ENCODE data around the gene ELAPOR2. TPM values are rescaled to one million over a fixed set of nuclear protein-coding genes. Genes with fewer than 3 reads are reported as not detected.
"Not testable (repeated sequence)": the region's sequence is repeated elsewhere in the genome, so short reads cannot be mapped to it uniquely, and the experiment has no call there.

ELAPOR2 gene
- 10.6 TPM for polyA plus RNA-seq (2012; ENCODE audit: missing spikeins)

- DNase-seq (ENCODE audit: insufficient read length), result peak; percentile 70
- peak; percentile 71; the same call in 1 of the 2 replicates for TF ChIP-seq POLR2A (IDR thresholded peaks at IDR 0.05; ENCODE audit: low read depth, low read length)
- TF ChIP-seq TAF1 (IDR thresholded peaks at IDR 0.05; ENCODE audit: borderline replicate concordance, low read depth, low read length), result no peak
- FAIRE-seq, result peak; percentile 97
Observed at GRCh38 chr7:87059525-87060287, at the start of gene ELAPOR2. TSS of gene ELAPOR2 (minus strand) at chr7:87059654. CDS start at chr7:87059513, 141 bp downstream.

GRCh38 chr7:87107949-87108776 is 48.7 kb upstream of the ELAPOR2 start:
- no peak for DNase-seq (ENCODE audit: insufficient read length)
- no peak for TF ChIP-seq POLR2AphosphoS5 (IDR thresholded peaks at IDR 0.05; ENCODE audit: low read depth, low read length)
- no peak for TF ChIP-seq POLR2A (IDR thresholded peaks at IDR 0.05; ENCODE audit: low read depth, low read length)
- TF ChIP-seq TAF1 (IDR thresholded peaks at IDR 0.05; ENCODE audit: borderline replicate concordance, low read depth, low read length), result no peak
- no peak for FAIRE-seq

- no peak for FAIRE-seq
- DNase-seq (ENCODE audit: insufficient read length), result no peak
- TF ChIP-seq POLR2AphosphoS5 (IDR thresholded peaks at IDR 0.05; ENCODE audit: low read depth, low read length), result no peak
- no peak for TF ChIP-seq POLR2A (IDR thresholded peaks at IDR 0.05; ENCODE audit: low read depth, low read length)
- no peak for TF ChIP-seq TAF1 (IDR thresholded peaks at IDR 0.05; ENCODE audit: borderline replicate concordance, low read depth, low read length)
Observed at GRCh38 chr7:87106974-87107612, 47.6 kb upstream of the ELAPOR2 start.

- TF ChIP-seq POLR2A (IDR thresholded peaks at IDR 0.05; ENCODE audit: low read depth, low read length) (no peak), POLR2AphosphoS5 (IDR thresholded peaks at IDR 0.05; ENCODE audit: low read depth, low read length) (no peak), TAF1 (IDR thresholded peaks at IDR 0.05; ENCODE audit: borderline replicate concordance, low read depth, low read length) (no peak)
- DNase-seq (ENCODE audit: insufficient read length), result no peak
- FAIRE-seq, result no peak
Observed at GRCh38 chr7:87105401-87105800, 45.9 kb upstream of the ELAPOR2 start.

- FAIRE-seq (no peak), DNase-seq (ENCODE audit: insufficient read length) (no peak)
- TF ChIP-seq POLR2A (IDR thresholded peaks at IDR 0.05; ENCODE audit: low read depth, low read length) (no peak), POLR2AphosphoS5 (IDR thresholded peaks at IDR 0.05; ENCODE audit: low read depth, low read length) (no peak), TAF1 (IDR thresholded peaks at IDR 0.05; ENCODE audit: borderline replicate concordance, low read depth, low read length) (no peak)
Observed at GRCh38 chr7:87100326-87100725, 40.9 kb upstream of the ELAPOR2 start.

- DNase-seq (ENCODE audit: insufficient read length); FAIRE-seq: not testable (repeated sequence)
Observed at GRCh38 chr7:87097375-87097774, 37.9 kb upstream of the ELAPOR2 start.

- FAIRE-seq (no peak), DNase-seq (ENCODE audit: insufficient read length) (no peak)
- TF ChIP-seq TAF1 (IDR thresholded peaks at IDR 0.05; ENCODE audit: borderline replicate concordance, low read depth, low read length) (no peak), POLR2A (IDR thresholded peaks at IDR 0.05; ENCODE audit: low read depth, low read length) (no peak), POLR2AphosphoS5 (IDR thresholded peaks at IDR 0.05; ENCODE audit: low read depth, low read length) (no peak)
Observed at GRCh38 chr7:87094322-87094721, 34.9 kb upstream of the ELAPOR2 start.

- TF ChIP-seq POLR2AphosphoS5 (IDR thresholded peaks at IDR 0.05; ENCODE audit: low read depth, low read length) (no peak), POLR2A (IDR thresholded peaks at IDR 0.05; ENCODE audit: low read depth, low read length) (no peak), TAF1 (IDR thresholded peaks at IDR 0.05; ENCODE audit: borderline replicate concordance, low read depth, low read length) (no peak)
- FAIRE-seq (no peak), DNase-seq (ENCODE audit: insufficient read length) (no peak)
Observed at GRCh38 chr7:87092568-87093091, 33.2 kb upstream of the ELAPOR2 start.

- FAIRE-seq, result no peak
Observed at GRCh38 chr7:87091487-87092066, 32.1 kb upstream of the ELAPOR2 start.

GRCh38 chr7:87083865-87084519 is 24.5 kb upstream of the ELAPOR2 start:
- DNase-seq (ENCODE audit: insufficient read length) (no peak), FAIRE-seq (peak; percentile 40)
- TF ChIP-seq POLR2AphosphoS5 (IDR thresholded peaks at IDR 0.05; ENCODE audit: low read depth, low read length) (no peak), POLR2A (IDR thresholded peaks at IDR 0.05; ENCODE audit: low read depth, low read length) (no peak), TAF1 (IDR thresholded peaks at IDR 0.05; ENCODE audit: borderline replicate concordance, low read depth, low read length) (no peak)

More at GRCh38 chr7:87091487-87092066, 32.1 kb upstream of the ELAPOR2 start:
- no peak for DNase-seq (ENCODE audit: insufficient read length)
- TF ChIP-seq TAF1 (IDR thresholded peaks at IDR 0.05; ENCODE audit: borderline replicate concordance, low read depth, low read length) (no peak), POLR2AphosphoS5 (IDR thresholded peaks at IDR 0.05; ENCODE audit: low read depth, low read length) (no peak), POLR2A (IDR thresholded peaks at IDR 0.05; ENCODE audit: low read depth, low read length) (no peak)
